Stimulated activated CD4-positive, alpha-beta T cell treated with anti-CD3 and anti-CD28 coated beads, Interleukin-15, amount 100 ng/mL, for 48 hours (primary cell): ENCODE results near the gene H6PD.

ENCODE experiments used
- DNase-seq, 2 donors: peaks; one replicate each; pipeline ENCODE4 v3.0.0-alpha.2; 2020; ENCODE audit warnings: low read depth in 2 of 2

H6PD gene

DNA sequence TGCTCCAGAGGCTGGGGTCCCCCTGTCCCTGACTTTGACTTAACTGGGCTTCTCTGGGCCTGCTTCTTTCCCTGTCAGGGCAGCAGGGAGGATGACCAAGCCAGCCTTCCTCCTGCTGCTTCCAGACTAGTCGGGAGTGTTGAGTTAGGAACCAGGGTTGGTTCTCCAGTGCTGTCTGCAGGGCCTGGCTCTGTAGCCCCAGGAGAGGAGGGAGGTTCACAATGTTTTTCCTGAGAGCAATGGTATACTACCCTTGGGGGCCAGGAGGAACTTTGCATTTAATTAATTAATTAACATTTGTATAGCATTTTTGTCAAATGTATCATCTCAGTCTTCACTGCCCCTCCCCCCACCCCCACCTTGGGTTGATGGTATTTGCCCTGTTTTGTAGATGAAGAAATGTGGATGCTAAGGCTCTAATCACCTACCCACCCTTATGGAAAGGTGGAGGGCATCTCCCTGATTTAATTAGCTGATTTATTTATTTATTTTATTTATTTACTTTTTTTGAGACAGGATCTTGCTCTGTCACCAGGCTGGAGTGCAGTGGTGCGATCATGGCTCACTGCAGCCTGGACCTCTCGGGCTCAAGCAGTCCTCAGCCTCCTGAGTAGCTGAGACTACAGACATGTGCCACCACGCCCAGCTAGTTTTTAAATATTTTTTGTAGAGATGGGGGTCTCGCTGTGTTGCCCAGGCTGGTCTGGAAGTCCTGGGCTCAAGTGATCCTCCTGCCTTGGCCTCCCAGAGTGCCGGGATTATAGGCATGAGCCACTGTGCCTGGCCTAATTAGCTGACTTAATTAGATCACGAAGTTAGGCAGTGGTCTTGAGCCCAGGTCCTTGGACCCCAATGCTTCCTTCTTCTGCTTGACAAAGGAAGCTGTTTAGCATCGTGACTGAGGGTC is 6.6 kb downstream of the H6PD start:
- no peak for DNase-seq

DNA sequence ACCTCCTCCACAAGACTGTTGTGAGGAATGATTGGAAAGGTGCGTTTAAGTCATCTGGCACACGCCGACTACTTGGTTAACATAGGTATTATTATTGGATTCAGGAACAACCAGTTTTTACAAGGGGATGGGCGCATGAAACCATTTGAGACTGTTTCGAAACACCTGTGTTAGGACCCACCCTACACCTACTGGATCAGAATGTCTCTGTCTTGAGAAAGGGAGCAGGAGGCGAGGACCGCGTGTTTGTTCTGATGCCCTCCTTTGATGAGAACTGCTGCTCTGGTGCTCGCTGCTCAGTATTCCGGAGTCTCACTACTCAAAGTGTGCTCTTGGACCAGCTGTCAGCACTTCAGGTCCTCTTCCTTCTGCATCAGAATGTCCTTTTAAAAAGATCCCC is 7.3 kb downstream of the H6PD start:
- no peak for DNase-seq

DNA sequence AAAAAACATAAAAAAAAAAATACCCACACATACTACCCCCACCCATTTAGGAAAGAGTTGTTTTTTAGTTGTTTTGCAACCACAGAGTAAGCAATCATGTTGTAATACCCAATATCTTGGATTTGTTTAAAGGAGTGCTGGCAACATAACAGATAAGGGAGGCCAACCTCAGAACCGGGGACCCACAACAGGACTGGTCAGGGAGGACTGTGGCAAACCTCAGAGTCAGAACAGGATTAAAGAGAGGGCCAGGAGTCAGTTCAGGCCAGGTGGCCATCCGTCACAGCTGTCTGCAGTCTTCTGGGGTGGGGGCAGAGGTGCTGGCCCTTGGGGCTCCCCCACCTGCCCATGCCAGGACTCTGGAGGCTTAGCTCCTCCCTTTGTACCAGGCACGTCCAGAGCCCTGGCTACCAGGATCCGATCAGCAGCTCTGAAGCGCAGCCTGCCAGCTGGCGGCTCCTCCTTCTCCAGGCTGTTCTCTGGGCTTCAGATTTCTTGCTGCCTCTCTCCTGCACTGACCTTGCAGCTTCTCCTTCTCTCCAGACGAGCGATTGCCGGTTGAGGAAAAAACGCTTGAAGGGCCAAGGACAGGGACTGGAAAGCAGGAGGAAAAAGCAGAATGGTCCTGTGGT is 7.9 kb downstream of the H6PD start:
- DNase-seq = no peak

DNA sequence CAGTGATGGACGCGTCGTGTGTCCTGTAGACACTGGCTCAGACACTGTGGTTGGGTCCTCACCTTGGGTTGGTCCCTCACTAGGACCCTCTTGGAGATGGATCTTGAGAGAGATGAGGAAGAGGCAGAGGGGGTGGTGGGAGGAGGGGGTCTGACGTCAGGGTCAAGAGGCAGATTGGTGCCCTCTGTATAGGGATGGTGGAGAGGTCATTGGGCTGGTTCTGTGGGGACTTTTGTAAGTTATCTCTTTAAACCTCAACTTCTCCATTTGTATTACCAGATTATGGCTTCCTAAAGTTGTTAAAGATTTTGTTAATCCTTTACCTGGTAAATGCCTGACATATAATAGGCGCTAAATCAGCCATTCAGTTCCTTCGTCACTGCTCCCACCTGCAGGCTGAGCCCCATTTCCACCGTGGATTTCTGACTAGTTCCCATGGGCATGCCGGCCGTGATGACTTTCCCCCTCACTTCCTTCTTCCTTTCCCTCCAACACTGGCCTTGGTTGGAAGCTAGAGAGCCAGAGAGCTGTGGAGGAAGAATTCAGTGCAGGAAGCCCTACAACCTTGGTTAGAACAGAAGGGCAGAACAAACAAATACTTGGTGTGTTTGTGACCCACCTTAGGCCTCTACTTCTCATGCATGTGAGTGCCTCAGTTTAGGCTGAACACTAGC is 8.6 kb downstream of the H6PD start:
- DNase-seq = no peak

DNA sequence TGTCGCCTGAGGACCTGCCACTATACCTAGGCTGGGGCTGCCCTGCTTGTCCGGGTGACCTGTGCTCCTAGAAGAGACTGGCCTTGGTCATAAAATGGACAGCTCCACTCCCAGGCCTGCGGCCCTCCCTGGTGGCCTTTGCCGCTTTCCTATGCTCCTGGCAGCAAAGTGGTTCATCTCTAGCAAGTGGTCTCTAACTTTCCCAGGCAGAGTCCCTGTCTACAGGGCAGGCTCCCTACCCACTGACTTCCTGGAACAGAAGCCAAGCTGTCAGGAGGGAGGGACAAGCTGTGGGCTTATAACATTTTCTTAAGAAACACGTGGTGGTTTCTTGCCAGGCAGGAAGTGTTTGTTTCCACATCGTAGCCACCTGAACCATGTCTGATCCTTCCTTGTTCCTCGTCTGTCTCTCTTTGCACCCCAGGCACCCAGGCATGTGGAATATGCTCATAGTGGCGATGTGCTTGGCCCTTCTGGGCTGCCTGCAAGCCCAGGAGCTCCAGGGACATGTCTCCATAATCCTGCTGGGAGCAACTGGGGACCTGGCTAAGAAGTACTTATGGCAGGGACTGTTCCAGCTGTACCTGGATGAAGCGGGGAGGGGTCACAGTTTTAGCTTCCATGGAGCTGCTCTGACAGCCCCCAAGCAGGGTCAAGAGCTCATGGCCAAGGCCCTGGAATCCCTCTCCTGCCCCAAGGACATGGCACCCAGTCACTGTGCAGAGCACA is 10.1 kb downstream of the H6PD start:
- no peak for DNase-seq

DNA sequence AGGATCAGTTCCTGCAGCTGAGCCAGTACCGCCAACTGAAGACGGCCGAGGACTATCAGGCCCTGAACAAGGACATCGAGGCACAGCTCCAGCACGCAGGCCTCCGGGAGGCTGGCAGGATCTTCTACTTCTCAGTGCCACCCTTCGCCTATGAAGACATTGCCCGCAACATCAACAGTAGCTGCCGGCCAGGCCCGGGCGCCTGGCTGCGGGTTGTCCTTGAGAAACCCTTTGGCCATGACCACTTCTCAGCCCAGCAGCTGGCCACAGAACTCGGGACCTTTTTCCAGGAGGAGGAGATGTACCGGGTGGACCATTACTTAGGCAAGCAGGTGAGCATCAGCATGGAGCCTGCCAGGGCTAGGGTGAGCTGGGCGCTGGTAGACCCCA is 10.7 kb downstream of the H6PD start:
- no peak for DNase-seq

DNA sequence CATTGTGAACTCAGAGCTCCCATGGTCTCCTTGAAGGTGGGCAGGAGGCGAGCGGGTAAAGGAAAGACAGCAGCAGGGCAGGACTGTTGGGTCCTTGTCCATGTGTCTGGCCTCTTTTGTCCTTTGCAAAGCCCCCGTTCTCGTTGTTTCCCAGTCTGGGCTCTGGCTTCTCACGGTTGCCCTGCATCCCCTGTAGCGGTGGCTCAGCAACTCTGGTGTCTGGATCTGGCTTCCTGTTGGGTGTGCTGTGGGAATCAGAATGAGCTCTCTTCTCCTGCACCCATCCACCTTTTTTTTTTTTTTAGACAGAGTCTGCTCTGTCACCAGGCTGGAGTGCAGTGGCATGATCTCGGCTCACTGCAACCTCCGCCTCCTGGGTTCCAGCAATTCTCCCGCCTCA is 11.1 kb downstream of the H6PD start:
- DNase-seq = no peak

DNA sequence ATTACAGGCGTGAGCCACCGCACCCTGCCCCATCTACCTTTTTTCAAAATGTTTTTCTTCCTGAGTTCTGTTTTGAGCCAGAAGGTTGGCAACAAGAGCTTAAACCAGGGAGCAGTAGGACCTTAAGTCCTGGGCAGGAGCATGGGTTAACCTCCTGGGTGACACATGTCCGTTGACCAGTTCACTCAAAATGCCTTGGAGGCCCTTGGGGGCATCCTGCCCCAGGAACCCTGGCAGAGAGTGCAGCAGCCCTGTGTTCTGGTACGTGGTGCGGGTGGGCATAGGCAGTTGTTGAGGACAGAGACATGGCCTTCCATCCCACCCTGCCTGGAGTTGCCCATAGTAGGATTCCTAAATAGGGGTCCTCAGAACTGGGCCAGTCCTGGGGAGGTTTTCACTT is 11.6 kb downstream of the H6PD start:
- DNase-seq = no peak

DNA sequence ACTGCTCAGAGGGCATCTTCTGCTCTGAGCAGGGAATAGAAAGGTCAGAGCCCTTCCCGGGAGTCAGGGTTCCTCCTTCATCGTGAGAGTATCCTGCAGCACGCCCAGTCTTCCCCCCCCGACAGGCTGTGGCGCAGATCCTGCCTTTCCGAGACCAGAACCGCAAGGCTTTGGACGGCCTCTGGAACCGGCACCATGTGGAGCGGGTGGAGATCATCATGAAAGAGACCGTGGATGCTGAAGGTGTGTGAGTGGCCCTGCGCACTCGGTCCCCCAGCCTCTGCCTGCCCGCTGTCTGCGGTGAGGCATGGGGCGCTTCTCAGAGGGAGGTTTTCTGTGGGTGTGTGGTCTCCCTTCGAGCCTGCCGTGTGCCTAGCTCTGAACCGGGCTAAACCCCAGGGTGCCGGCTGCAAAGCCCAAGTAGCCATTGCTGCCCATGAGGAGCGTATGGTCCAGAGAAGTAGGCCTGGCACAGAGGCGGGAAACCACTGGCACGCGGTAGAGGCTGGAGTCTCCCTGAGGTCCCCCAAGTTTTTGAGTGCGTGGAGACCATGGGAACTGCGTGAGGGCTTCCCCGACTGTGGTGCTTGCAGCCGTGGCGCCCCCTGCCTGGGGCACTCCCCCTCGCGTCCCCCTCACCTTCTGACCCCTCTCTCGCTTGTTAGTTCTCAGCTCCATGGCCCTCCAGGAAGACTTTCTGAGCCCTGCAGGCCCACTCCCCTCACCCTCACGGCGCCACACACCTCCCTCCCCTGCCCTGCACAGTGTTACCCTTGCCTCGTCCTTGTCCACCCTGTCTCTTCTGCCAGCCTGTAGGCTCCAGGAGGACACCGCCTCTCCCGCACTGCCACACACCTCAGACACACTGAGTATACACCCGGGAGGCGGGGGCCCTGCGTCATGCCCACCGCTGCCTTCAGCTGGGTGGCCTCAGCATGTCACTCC is 12.5 kb downstream of the H6PD start:
- DNase-seq = no peak

DNA sequence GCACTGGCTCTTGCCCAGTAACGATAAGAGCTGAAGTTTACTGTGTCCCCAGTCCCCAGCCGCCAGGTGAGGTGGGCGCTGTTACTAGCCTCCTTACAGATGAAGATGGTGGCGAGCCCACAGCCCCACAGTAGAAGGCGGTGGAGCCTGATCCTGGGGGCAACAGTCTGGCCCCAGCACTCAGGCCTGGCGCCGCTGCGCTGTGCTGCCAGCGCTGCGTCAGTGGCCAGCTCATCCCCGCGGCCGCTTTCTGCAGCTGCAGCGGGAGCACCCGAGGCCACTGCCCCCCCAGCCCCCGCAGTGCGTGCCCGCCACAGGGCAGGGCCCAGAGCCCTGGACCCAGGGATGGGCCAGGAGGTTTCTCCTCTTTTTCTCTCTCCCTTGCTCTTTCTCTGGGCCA is 13.3 kb downstream of the H6PD start:
- no peak for DNase-seq

DNA sequence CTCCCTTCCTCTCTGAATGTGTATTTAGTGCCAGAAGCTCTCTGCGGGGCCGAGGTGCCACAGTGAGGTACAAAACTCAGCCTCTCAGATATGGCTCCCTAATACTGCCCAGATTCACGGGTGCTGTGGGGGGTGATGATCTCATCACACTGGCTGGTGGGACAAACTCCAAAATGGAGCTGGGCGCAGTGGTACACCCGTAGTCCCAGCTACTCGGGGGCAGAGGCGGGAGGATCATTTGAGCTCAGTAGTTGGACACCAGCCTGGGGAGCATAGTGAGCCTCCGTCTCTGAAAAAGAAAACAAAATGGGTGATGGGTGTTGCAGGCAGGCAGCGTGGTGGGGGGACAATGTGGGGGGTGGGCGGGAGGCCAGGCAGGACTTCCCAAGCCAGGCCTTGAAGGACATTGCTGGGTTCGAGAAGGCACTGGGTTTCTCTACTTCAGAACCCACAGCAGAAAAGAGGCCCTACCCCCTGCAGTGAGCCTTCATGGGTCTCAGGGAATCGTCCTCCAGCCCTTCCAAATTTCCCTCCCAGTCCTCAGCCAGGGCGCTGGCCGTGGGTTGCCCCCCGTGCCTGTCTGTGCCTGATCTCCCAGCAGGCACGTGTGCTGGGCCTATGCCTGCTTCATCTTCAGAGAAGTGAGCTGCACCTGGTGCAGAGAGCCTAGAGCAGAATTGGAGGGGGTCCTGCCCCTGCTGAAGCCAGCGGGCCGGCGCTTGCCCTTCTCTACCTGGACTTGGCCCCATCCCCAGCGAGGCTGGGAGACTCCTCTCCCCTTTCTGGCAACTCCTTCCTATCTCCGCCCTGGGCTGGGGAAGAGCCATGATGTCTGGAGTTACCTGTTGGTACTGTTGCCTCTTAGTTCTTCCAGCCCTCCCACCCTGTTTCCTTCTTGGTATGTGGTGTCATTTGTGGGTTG is 14.0 kb downstream of the H6PD start:
- DNase-seq = no peak

DNA sequence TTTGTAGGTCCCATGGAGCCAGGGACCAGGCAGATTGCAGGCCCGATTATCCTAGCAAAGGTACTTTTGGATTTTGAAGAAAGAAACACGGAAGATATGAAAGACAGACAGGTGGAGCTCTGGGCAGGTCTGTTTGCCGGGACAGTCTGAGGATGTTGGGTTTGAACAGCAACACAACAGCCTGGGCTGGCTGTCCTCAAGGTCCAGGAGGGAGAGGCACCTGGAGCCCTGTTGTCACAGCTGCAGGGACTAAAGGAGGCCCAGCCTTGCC is 14.6 kb downstream of the H6PD start:
- DNase-seq = no peak

DNA sequence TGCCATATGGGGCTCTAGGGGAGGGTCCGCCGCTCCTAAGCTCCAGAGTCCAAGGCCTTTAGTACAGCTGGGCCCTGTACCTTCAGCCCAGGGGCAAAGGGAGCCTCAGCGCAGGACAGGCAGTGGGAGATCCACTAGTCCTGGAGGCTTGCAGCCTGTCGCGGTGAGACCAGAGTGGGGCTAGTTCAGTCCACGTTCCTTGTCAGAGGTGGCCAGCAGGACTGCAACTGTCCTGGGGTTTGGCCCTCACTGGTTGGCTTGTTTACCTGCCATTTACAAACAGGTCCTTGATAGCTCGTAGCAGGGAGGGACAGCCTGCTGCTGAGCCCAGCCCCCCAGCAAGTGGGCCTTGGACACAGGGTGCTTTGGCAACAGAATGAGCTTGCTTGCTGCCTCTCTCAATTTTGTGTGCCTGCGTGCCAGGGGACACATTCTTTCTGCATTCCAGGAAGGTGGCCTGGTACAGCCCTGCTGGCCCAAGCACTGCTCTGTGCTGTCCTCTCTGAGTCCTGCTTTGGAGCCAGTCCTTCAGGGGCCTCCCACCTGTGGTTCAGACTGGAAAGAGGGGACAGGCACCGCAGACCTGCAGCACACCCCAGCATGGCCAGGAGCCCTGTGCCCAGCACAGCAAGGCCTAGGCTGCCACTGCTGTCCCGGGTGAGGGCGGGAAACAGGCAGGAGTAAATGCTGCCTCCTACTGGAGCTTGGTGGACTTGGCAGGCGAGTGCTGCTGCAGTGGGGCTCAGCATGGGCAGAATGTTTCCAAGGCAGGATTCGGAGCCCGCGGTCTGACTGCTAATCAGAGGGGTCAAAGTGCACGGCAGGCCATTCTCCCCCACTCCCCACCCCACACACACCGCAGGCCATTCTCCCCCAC is 15.2 kb downstream of the H6PD start:
- DNase-seq = peak; percentile 24 to 38

DNA sequence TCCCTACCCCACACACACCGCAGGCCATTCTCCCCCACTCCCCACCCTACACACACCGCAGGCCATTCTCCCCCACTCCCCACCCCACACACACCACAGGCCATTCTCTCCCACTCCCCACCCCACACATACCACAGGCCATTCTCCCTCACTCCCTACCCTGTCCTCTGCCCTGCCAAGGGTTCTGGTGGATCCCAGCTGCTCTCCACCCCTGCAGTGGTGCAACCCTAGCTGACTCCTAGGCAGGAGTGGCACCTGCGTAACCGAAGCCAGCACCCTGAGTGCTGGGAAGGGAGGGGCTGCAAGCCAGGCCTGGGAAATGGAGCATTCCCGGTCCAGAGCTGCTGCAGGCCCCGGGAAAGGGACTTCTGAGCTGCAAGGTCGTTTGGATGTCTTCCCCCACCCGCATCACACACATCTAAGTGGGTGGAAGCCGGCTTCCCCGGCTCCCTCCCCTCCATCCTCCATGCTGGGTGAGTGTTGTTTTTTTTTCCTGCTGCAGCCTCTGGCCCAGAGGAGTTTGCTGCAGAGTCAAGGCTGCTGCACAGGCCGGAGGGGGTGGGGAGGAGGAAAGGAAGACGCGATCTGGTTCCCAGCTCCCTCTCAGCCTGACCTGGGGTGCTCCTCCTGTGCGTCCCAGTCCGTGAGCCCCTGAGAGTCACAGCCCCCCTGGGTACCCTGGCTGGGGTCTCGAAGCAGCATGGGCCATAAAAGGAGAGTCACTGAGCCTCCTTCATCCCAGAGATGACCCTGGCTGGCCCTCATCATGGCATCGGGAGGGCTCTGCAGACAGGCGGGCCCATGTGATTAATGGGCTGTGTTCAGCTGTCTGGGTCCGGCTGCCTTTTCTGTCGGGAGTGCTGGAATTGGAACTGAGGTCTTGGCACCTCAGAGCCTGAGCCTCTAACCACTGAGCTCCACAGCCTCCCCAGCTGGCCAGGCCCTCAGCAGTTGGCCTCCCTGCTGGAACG is 16.1 kb downstream of the H6PD start:
- no peak for DNase-seq

DNA sequence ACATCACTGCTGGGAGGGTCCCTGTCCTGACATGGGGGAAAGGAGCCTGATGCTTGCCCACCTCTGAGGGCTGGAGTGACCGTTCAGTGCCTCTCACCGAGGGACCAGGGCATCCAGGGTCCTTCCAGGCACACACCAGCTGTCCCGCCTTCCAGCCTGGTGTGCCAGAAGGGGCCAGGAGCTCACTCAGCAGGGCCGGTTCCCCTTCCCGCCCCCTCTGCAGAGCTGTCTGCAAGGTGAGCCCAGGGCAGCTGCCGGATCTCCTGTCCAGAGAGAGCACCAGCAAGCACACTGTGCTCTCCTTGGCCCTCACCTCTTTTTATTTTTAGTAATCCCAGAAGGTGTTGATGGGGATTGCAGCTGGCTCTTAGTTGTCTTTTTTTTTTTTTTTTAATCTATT is 16.9 kb downstream of the H6PD start:
- no peak for DNase-seq

DNA sequence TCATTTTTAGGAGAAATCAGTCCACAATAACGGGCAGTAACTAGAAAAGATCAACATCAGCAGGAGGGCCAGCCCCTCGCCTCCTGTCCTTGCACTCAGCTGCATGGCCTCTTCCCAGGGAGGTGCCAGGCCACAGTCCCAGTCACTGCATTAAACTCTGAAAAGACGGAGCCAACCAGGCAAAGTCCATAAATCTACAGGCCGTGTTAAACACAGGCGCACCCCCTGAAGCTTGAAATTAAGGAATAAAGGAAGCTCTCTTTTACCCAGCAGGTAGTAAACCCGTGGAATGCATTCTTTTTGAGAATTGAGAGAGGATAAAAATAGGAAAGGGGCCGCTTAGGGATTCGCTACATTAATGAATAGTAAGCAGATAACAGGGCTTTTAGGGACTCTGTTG is 18.4 kb downstream of the H6PD start:
- no peak for DNase-seq

DNA sequence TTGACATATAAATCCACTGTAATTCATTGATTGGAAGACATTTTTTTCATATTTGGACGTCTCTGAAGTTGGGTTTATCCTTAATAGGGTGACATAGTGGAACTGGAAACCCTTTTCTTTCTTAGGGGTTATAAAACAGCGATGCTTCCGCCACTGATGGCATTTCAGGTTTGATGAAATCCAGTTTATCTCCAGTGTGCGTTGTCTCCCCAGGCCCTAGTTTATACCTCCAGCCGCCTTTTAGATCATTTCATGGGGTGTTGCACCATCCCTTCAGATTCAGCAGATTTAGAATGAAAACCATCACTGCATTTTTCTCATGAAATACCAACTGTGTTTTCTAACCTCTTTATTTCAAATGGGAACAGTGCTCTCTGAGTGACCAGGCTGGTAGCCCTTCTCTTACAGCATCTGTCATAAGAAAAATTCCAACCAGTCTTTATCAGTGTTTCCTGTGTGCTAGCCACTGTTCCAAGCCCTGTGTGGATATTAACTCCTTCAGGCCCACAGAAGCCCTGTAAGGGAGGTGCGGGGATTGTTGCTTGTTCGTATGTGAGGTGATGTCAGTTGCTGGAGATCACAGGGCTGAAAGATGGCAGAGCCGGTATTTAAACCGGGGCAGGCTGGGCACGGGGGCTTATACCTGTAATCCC is 19.0 kb downstream of the H6PD start:
- no peak for DNase-seq

DNA sequence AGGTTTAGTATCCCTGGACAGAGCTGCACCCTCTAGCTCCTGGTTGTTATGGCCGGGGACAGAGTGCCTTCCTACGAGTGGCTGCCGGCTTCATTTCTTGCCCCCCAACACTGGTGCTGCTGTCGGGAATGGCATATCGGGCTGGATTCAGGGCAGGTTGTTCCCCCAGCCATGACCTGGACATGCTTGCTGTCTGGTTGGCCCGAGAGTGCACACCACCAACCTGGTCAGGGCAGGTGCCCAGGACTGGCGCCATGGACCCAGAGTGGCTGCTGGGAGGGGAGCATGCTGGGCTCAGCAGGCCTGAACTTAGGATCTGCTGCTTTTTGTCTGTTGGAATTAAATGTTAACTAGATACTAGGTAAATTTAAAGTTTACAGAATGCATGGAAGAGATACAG is 21.8 kb downstream of the H6PD start:
- no peak for DNase-seq
